ENCODE data around the gene SNRNP200. TPM values are rescaled to one million over a fixed set of nuclear protein-coding genes. Genes with fewer than 3 reads are reported as not detected.

The SNRNP200 gene
- total RNA-seq, 1 experiment from 2014 or later = 86.3 TPM

Other genes starting within 250 kb of the SNRNP200 start
- gene ADRA2B, start 189.0 kb downstream of the SNRNP200 start, total RNA-seq (2014; rRNA removed; shearing (Covaris generic)) = 0.46 TPM in 1 of 2 replicates, not detected in the other
- gene ASTL, start 167.0 kb downstream of the SNRNP200 start, total RNA-seq (2014; rRNA removed; shearing (Covaris generic)) = 0.18 and 2.5 TPM in 2 replicates
- gene DUSP2, start 160.1 kb downstream of the SNRNP200 start, total RNA-seq (2014; rRNA removed; shearing (Covaris generic)) = 73.5 and 75.7 TPM in 2 replicates
- 133 and 166 TPM in 2 replicates for gene STARD7, start 96.7 kb downstream of the SNRNP200 start, total RNA-seq (2014; rRNA removed; shearing (Covaris generic))
- gene TMEM127, start 39.5 kb downstream of the SNRNP200 start, total RNA-seq (2014; rRNA removed; shearing (Covaris generic)) = 26.2 and 33.1 TPM in 2 replicates
- gene CIAO1, start 39.3 kb downstream of the SNRNP200 start, total RNA-seq (2014; rRNA removed; shearing (Covaris generic)) = 169 and 197 TPM in 2 replicates
- gene ITPRIPL1, start 19.8 kb upstream of the SNRNP200 start, total RNA-seq (2014; rRNA removed; shearing (Covaris generic)) = not detected in 2 replicates
- 24.5 and 28.6 TPM in 2 replicates for gene NCAPH, start 30.2 kb upstream of the SNRNP200 start, total RNA-seq (2014; rRNA removed; shearing (Covaris generic))
- gene NEURL3, start 199.8 kb upstream of the SNRNP200 start, total RNA-seq (2014; rRNA removed; shearing (Covaris generic)) = 3.8 and 4.3 TPM in 2 replicates
- 2.5 and 3.2 TPM in 2 replicates for gene ARID5A, start 231.2 kb upstream of the SNRNP200 start, total RNA-seq (2014; rRNA removed; shearing (Covaris generic))